RWPE2 (cell line): ENCODE data around the gene NEMF.

ENCODE experiments used
- ATAC-seq: fragments of 200-7000 bp; cut with Tn5 transposase; 3 replicates; pipeline ENCODE4 v1.9.1; 2021; ENCODE audit warnings: low read depth
- DNase-seq: peaks from one replicate; pipeline ENCODE4 v3.0.0-alpha.2; 2020; ENCODE audit warnings: low spot score
- H3K27ac ChIP-seq: fragments of 450-650 bp; 2 replicates; pipeline ENCODE4 v1.5.1; 2017; ENCODE audit warnings: mild to moderate bottlenecking; ENCODE audit not compliant: poor library complexity, severe bottlenecking
- H3K27me3 ChIP-seq: fragments of 250-450 bp; sonication (Bioruptor Pico); 2 replicates; pipeline ENCODE4 v1.5.1; 2021; ENCODE audit warnings: mild to moderate bottlenecking, moderate library complexity; ENCODE audit not compliant: insufficient read depth, poor library complexity, severe bottlenecking
- H3K36me3 ChIP-seq: fragments of 250-450 bp; sonication (Bioruptor Pico); 2 replicates; pipeline ENCODE4 v1.5.1; 2020; ENCODE audit warnings: low read depth, mild to moderate bottlenecking, moderate library complexity
- H3K4me1 ChIP-seq: fragments of 250-450 bp; sonication (Bioruptor Pico); 2 replicates; pipeline ENCODE4 v1.5.1; 2021; ENCODE audit warnings: mild to moderate bottlenecking, moderate library complexity; ENCODE audit not compliant: insufficient read depth, poor library complexity, severe bottlenecking
- H3K4me3 ChIP-seq: fragments of 250-450 bp; sonication (Bioruptor Pico); 2 replicates; pipeline ENCODE4 v1.5.1; 2021; ENCODE audit warnings: mild to moderate bottlenecking, moderate library complexity; ENCODE audit not compliant: severe bottlenecking
- H3K9me3 ChIP-seq: fragments of 250-450 bp; sonication (Bioruptor Pico); 2 replicates; pipeline ENCODE4 v1.5.1; 2021; ENCODE audit warnings: mild to moderate bottlenecking, moderate library complexity; ENCODE audit not compliant: severe bottlenecking
- TF ChIP-seq, protein P1 (sequence below): fragments of 450-650 bp; IDR thresholded peaks from one replicate; pipeline ENCODE4 v1.5.1; 2017; ENCODE audit warnings: mild to moderate bottlenecking, moderate library complexity; ENCODE audit not compliant: poor library complexity, severe bottlenecking

NEMF gene

DNA sequence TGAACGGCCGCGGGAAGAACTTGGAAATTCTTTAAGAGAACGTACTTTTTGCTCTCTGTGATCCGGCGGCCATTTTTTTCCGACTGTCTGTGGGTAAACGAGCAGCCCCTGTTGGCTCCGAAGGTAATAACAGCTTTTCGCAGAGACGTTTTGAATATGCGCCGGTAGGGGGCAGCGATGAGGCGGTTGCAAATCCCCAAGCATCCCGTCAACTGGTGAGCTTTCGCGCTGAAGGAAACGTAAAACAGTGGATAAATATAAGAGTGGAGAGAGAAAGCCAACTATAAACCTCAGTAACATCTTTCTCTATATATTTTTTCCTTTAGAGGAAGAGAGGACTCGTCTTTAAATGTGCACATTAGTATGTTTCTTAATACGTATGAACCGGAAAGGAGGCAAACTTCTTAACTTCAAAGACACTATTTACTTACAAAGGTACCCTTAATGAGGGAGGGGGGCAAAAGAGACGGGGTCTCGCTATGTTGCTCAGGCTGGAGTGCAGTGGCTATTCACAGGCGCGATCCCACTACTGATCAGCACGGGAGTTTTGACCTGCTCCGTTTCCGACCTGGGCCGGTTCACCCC is 9.6 kb upstream of the NEMF start:
- TF ChIP-seq, protein P1, sequence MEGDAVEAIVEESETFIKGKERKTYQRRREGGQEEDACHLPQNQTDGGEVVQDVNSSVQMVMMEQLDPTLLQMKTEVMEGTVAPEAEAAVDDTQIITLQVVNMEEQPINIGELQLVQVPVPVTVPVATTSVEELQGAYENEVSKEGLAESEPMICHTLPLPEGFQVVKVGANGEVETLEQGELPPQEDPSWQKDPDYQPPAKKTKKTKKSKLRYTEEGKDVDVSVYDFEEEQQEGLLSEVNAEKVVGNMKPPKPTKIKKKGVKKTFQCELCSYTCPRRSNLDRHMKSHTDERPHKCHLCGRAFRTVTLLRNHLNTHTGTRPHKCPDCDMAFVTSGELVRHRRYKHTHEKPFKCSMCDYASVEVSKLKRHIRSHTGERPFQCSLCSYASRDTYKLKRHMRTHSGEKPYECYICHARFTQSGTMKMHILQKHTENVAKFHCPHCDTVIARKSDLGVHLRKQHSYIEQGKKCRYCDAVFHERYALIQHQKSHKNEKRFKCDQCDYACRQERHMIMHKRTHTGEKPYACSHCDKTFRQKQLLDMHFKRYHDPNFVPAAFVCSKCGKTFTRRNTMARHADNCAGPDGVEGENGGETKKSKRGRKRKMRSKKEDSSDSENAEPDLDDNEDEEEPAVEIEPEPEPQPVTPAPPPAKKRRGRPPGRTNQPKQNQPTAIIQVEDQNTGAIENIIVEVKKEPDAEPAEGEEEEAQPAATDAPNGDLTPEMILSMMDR = peak; percentile 100
- Histone ChIP-seq H3K27me3 (no peaks in the 10 kb centered on the region), H3K27ac (peak overlapping the region; percentile 90), H3K9me3 (no peaks in the 10 kb centered on the region), H3K4me3 (peak overlapping the region; percentile 46), H3K4me1 (peaks cover 4% of the 10 kb centered on the region), H3K36me3 (no peaks in the 10 kb centered on the region)
- DNase-seq = peak; percentile 83
- peak; percentile 43 for ATAC-seq

DNA sequence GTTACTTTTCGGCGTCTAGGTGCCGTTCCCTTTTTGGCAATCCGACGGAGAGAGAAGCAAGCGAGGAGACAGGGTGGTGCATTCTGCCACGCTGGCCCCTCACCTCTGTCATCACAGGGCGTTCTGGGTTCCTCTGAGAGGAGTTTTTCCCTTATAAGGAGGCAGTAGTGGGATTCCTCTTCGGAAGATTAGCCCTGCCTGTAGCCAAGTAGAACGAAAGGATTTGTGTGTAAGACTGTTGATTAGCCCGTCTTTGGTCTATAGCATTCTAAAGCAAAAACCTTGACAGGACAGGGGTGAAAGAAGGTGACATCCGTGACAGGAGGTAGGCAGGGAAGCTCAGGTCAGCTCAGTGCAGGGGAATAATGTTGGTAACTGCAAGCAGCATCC is 9.1 kb upstream of the NEMF start:
- Histone ChIP-seq H3K4me1 (peaks cover 4% of the 10 kb centered on the region), H3K4me3 (peak overlapping the region; percentile 46), H3K27ac (peak overlapping the region; percentile 90), H3K27me3 (no peaks in the 10 kb centered on the region), H3K36me3 (no peaks in the 10 kb centered on the region), H3K9me3 (no peaks in the 10 kb centered on the region)
- TF ChIP-seq, protein P1 = no peak
- no peak for DNase-seq
- ATAC-seq = peak; percentile 19

DNA sequence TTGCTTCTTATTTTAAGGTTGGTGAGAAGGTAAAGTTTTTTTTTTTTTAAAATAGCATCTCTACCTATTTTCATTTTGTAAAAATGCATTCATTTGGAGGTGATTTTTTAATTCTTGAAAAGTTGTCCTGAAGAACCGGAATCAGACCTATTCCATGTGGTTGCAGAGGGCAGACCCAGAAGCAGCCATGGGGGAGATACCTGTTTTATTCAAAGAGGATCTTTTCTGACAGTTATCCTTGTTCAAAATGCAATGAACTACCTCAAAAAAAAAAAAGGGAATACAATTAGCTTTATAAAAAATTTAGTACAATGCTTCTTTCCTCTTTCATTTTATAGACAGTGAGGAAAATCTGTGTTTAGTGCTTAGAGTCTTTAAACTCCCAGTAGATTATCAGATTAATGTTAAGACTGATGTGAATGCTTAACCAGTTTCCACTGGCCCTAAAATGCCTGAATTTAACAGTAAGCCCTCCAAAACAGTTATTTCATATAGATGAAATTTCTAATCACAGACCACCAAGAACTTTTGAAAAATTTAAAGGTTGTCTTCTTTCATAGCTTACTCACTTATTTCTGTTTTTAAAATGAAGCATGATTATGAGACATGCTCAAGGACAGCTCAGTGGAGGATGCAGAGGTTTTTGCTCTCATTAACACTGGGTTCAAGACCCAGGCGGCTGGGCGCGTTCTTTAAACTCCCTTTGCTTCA is 8.6 kb upstream of the NEMF start:
- DNase-seq = no peak
- Histone ChIP-seq H3K9me3 (no peaks in the 10 kb centered on the region), H3K4me3 (peak overlapping the region; percentile 46), H3K27me3 (no peaks in the 10 kb centered on the region), H3K27ac (peak overlapping the region; percentile 90), H3K36me3 (no peaks in the 10 kb centered on the region), H3K4me1 (peaks cover 4% of the 10 kb centered on the region)
- ATAC-seq = no peak
- TF ChIP-seq, protein P1 = no peak

DNA sequence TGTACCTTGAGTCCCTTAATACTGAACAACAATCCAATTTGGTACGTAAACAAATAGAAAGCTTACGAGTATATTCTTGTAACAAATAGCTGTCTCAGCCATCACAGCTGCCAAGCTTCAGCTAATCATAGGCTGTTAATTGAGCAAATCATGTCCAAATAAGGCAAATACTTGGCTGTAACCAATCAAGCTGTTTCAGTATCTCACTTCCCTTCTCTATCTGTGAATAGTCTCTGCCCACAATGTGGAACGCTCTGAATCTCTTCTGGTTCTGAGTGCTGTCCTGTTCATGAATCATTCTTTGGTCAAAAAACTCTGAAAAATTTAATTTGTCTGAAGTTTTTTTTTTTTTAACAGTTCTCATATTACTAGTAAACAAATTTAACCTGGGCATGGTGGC is 5.8 kb upstream of the NEMF start:
- TF ChIP-seq, protein P1 = no peak
- Histone ChIP-seq H3K36me3 (no peaks in the 10 kb centered on the region), H3K27me3 (no peaks in the 10 kb centered on the region), H3K4me3 (no peak overlapping the region), H3K9me3 (no peaks in the 10 kb centered on the region), H3K4me1 (no peaks in the 10 kb centered on the region), H3K27ac (no peak overlapping the region)
- DNase-seq = no peak
- no peak for ATAC-seq

DNA sequence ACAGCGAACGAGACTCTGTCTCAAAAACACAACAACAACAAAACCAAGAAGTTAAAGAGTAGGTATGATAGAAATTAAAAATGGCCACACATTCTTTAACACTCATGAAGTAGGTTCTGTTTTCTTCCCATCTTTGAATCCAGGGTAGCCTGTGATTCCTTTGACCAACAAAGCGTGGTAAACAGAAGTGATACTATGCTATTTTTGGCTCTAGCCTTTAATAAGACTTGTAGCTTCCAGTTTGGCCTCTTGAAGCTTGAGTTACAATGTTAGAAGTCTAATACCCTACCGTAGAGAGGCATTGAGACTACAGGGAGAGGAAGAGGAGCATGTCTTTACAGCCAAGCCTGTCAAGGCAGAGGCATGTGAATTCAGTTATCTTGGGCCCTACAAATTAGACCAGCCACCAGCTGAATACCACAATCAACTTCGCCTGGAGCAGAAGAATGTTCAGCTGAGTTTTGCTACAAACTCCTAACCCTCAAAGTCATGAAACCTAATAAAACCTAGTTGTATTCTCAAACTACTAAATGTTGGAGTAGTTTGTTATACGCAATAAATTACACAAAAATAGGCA is 4.9 kb upstream of the NEMF start:
- no peaks in the 10 kb centered on the region for H3K27me3 ChIP-seq
- H3K9me3 ChIP-seq = no peaks in the 10 kb centered on the region
- TF ChIP-seq, protein P1 = no peak
- H3K4me1 ChIP-seq = no peaks in the 10 kb centered on the region
- ATAC-seq (no peak), DNase-seq (no peak)
- no peak overlapping the region for H3K4me3 ChIP-seq
- H3K36me3 ChIP-seq = no peaks in the 10 kb centered on the region
- H3K27ac ChIP-seq = no peak overlapping the region
